ENCODE data around the gene GNGT1.

GRCh38 chr7:93921186-93921585 lies 14.8 kb downstream of the GNGT1 start:
- no peak for TF ChIP-seq ASH2L (IDR thresholded peaks at IDR 0.05; ENCODE audit: insufficient read length, low read depth, low read length)
- TF ChIP-seq, protein P1, sequence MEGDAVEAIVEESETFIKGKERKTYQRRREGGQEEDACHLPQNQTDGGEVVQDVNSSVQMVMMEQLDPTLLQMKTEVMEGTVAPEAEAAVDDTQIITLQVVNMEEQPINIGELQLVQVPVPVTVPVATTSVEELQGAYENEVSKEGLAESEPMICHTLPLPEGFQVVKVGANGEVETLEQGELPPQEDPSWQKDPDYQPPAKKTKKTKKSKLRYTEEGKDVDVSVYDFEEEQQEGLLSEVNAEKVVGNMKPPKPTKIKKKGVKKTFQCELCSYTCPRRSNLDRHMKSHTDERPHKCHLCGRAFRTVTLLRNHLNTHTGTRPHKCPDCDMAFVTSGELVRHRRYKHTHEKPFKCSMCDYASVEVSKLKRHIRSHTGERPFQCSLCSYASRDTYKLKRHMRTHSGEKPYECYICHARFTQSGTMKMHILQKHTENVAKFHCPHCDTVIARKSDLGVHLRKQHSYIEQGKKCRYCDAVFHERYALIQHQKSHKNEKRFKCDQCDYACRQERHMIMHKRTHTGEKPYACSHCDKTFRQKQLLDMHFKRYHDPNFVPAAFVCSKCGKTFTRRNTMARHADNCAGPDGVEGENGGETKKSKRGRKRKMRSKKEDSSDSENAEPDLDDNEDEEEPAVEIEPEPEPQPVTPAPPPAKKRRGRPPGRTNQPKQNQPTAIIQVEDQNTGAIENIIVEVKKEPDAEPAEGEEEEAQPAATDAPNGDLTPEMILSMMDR (CRISPR knock-in tag; IDR thresholded peaks at IDR 0.05) = no peak
- no peak for TF ChIP-seq BHLHE40 (IDR thresholded peaks at IDR 0.05; ENCODE audit: low read length)
- TF ChIP-seq PHF8 (CRISPR knock-in tag; IDR thresholded peaks at IDR 0.05) = no peak
- no peak for TF ChIP-seq MAFF (IDR thresholded peaks at IDR 0.05; ENCODE audit: low read depth, low read length)
- TF ChIP-seq ZNF691 (CRISPR knock-in tag; IDR thresholded peaks at IDR 0.05; ENCODE audit: borderline replicate concordance, low read depth) = no peak
- TF ChIP-seq ZSCAN29 (CRISPR knock-in tag; conservative IDR thresholded peaks at IDR 0.05) = no peak
- no peak for TF ChIP-seq MAZ (IDR thresholded peaks at IDR 0.05; ENCODE audit: borderline replicate concordance, low read depth, low read length)
- TF ChIP-seq MAZ (CRISPR knock-in tag; IDR thresholded peaks at IDR 0.05; ENCODE audit: low read depth) = no peak
- no peak for TF ChIP-seq MAFK (conservative IDR thresholded peaks at IDR 0.05 in 1 of 2, IDR thresholded peaks at IDR 0.05 in 1 of 2; ENCODE audit: low read length in 2 of 2)
- no peak for TF ChIP-seq CREB3 (CRISPR knock-in tag; IDR thresholded peaks at IDR 0.05)
- no peak for TF ChIP-seq SP1 (IDR thresholded peaks at IDR 0.05)
- TF ChIP-seq SP1 (CRISPR knock-in tag; IDR thresholded peaks at IDR 0.05) = no peak
- no peak for TF ChIP-seq ZFP36 (IDR thresholded peaks at IDR 0.05; ENCODE audit: borderline replicate concordance, low read depth, low read length, partially characterized antibody)

All from HepG2 (cell line).